ENCODE results near the gene MRPL49. TPM values are rescaled to one million over a fixed set of nuclear protein-coding genes. Genes with fewer than 3 reads are reported as not detected.

MRPL49 gene
- total RNA-seq, 1 experiment from 2014 or later: 111 TPM

DNA sequence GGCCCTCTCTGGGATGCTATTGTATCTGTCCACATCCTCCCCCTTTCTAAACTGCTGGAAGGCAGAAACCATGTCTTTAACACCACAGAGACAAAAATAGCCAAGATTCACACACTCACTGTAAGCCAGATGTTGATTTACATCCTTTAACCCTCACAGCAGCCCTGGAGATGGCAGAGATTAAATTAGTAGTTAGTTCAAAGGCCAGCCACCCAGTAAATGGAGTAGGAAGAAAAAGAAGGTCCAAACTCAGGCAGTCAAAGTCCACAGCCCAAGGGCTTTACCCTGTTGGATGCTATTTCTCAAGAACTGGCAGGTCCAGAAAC, 2.5 kb upstream of the MRPL49 start:
- no peaks in the 10 kb centered on the region for H3K9me3 ChIP-seq (ENCODE audit: control insufficient read depth, insufficient read depth, low read depth, low read length)
- H3K27me3 ChIP-seq (ENCODE audit: control insufficient read depth, insufficient read depth, low read length): no peaks in the 10 kb centered on the region
- H3K27ac ChIP-seq (ENCODE audit: low read length): no peak overlapping the region
- peaks cover 16% of the 10 kb centered on the region for H3K36me3 ChIP-seq (ENCODE audit: control insufficient read depth, insufficient read depth, low read length)
- ChIA-PET POLR2A (no interaction called here), CTCF (interaction anchor here (0.7 kb wide), 1 partner anchor 290 kb away, joined by 4 read pairs; no protein-coding TSS in a partner anchor)
- intact Hi-C loops (cut with micrococcal nuclease; ENCODE audit: unreplicated experiment) (loop anchor here (10.0 kb wide), 1 partner anchor 275 kb away; the partner anchor contains the start of gene CDC42BPG), in situ Hi-C loops (cut with HindIII; ENCODE audit: low pct_unique_long_range_greater_than_20kb, low sequenced_read_pairs) (no loop called here)
- no peak for DNase-seq (ENCODE audit: low read depth, low spot score)
- TF ChIP-seq TCF7L2 (IDR thresholded peaks at IDR 0.05; ENCODE audit: low read depth, low read length): no peak
- no peak for TF ChIP-seq CTCF (IDR thresholded peaks at IDR 0.05)
- no peak overlapping the region for H3K4me3 ChIP-seq (ENCODE audit: low read depth in 2 of 2, low read length in 2 of 2)
- BruUV-seq (replicated peaks): no TSS peak
- ATAC-seq: no peak
- peaks cover 24% of the 10 kb centered on the region for H3K4me1 ChIP-seq (ENCODE audit: control insufficient read depth, insufficient read depth, low read length)

GRCh38 chr11:65120831-65121230, 1.3 kb upstream of the MRPL49 start:
- CTCF ChIA-PET: no interaction called here
- peak overlapping the region; percentile 99 for H3K27ac ChIP-seq (ENCODE audit: low read length)
- POLR2A ChIA-PET: interaction anchor here (0.6 to 2.4 kb wide), 3 partner anchors 14 to 77 kb away, joined by 4 to 14 read pairs (median 10); partner anchors contain the start of gene SYVN1

More at GRCh38 chr11:65120831-65121230, 1.3 kb upstream of the MRPL49 start:
- TF ChIP-seq TCF7L2 (IDR thresholded peaks at IDR 0.05; ENCODE audit: low read depth, low read length) (no peak), CTCF (IDR thresholded peaks at IDR 0.05) (no peak), POLR2AphosphoS5 (IDR thresholded peaks at IDR 0.05; ENCODE audit: low read depth, low read length) (no peak), SIN3A (IDR thresholded peaks at IDR 0.05; ENCODE audit: borderline replicate concordance, insufficient read depth, low read depth, low read length) (no peak)
- TF ChIP-seq, protein P1, sequence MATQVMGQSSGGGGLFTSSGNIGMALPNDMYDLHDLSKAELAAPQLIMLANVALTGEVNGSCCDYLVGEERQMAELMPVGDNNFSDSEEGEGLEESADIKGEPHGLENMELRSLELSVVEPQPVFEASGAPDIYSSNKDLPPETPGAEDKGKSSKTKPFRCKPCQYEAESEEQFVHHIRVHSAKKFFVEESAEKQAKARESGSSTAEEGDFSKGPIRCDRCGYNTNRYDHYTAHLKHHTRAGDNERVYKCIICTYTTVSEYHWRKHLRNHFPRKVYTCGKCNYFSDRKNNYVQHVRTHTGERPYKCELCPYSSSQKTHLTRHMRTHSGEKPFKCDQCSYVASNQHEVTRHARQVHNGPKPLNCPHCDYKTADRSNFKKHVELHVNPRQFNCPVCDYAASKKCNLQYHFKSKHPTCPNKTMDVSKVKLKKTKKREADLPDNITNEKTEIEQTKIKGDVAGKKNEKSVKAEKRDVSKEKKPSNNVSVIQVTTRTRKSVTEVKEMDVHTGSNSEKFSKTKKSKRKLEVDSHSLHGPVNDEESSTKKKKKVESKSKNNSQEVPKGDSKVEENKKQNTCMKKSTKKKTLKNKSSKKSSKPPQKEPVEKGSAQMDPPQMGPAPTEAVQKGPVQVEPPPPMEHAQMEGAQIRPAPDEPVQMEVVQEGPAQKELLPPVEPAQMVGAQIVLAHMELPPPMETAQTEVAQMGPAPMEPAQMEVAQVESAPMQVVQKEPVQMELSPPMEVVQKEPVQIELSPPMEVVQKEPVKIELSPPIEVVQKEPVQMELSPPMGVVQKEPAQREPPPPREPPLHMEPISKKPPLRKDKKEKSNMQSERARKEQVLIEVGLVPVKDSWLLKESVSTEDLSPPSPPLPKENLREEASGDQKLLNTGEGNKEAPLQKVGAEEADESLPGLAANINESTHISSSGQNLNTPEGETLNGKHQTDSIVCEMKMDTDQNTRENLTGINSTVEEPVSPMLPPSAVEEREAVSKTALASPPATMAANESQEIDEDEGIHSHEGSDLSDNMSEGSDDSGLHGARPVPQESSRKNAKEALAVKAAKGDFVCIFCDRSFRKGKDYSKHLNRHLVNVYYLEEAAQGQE (IDR thresholded peaks at IDR 0.05; ENCODE audit: insufficient read depth in 1 of 2, low read depth in 2 of 2, low read length in 1 of 2): no peak
- ATAC-seq: no peak
- Histone ChIP-seq H3K36me3 (ENCODE audit: control insufficient read depth, insufficient read depth, low read length) (peaks cover 23% of the 10 kb centered on the region), H3K27me3 (ENCODE audit: control insufficient read depth, insufficient read depth, low read length) (no peaks in the 10 kb centered on the region), H3K9me3 (ENCODE audit: control insufficient read depth, insufficient read depth, low read depth, low read length) (no peaks in the 10 kb centered on the region), H3K4me1 (ENCODE audit: control insufficient read depth, insufficient read depth, low read length) (peaks cover 23% of the 10 kb centered on the region), H3K4me3 (ENCODE audit: low read depth in 2 of 2, low read length in 2 of 2) (peak overlapping the region; percentile 70 to 96)
- intact Hi-C loops (cut with micrococcal nuclease; ENCODE audit: unreplicated experiment) (no loop called here), in situ Hi-C loops (cut with HindIII; ENCODE audit: low pct_unique_long_range_greater_than_20kb, low sequenced_read_pairs) (no loop called here)
- no peak for DNase-seq (ENCODE audit: low read depth, low spot score)
- BruUV-seq (replicated peaks): TSS peak; percentile 87

Data from Panc1 (cell line).